Stomach (tissue), 4 donors: Measurements from ENCODE around the gene UBE2G1.

Experiments
- POLR2A ChIP-seq, 4 donors: fragments of 450-650 bp; IDR thresholded peaks; one replicate each; pipeline ENCODE4 v1.6.1; 2016; ENCODE audit warnings: antibody characterized with exemption in 4 of 4, control low read depth in 2 of 4, mild to moderate bottlenecking in 1 of 4, moderate library complexity in 1 of 4
- POLR2AphosphoS5 ChIP-seq, 3 donors: sonication (generic); formaldehyde crosslinking; IDR thresholded peaks; one replicate each; pipeline ENCODE4 v1.6.1; 2016; ENCODE audit warnings: antibody characterized with exemption in 3 of 3

DNA sequence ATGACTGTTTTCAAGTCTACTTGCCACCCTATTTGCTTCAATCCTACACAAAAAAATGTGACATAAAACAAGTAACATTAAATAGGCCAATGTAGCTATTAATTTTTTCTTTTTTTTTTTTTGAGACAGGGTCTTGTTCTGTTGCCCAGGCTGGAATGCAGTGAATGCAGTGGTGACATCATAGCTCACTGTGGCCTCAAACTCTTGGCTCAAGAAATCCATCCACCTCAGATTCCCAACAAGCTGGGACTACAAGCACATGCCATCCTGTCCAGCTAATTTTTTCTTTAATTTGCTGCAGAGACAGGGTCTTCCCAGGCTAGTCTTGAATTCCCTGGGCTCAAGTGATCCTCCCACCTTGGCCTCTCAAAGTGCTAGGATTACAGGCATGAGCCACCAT is 132.1 kb downstream of the UBE2G1 start:
- no peak for TF ChIP-seq POLR2AphosphoS5 (IDR thresholded peaks at IDR 0.05)
- TF ChIP-seq POLR2A (IDR thresholded peaks at IDR 0.05): no peak
